SK-N-SH (cell line): ENCODE measurements around the gene KCNE3. TPM values are rescaled to one million over a fixed set of nuclear protein-coding genes. Genes with fewer than 3 reads are reported as not detected.

ENCODE experiments used
- CTCF ChIA-PET: fragments of 300-600, 350-600 bp; formaldehyde crosslinking; extraction: SDS; loops from one replicate; lab custom pipeline; 2021; lab: Yijun Ruan, JAX
- POLR2A ChIA-PET: fragments of 350-600 bp; sonication (Branson Sonifier 250); formaldehyde crosslinking; extraction: SDS; loops from one replicate; lab custom pipeline; 2020; ENCODE audit warnings: antibody characterized with exemption, inconsistent platforms; lab: Yijun Ruan, JAX
- DNase-seq: peaks from one replicate; pipeline ENCODE4 v3.0.0; 2012
- H2AFZ ChIP-seq: fragments of 200-600 bp; sonication (generic); 2 replicates; pipeline ENCODE4 v1.8.1; 2016; ENCODE audit warnings: antibody characterized with exemption, mild to moderate bottlenecking, low read depth
- H3F3A ChIP-seq: fragments of 200-600 bp; sonication (generic); replicated peaks from 2 replicates; pipeline ENCODE3; 2016; ENCODE audit warnings: antibody characterized with exemption, mild to moderate bottlenecking; ENCODE audit not compliant: insufficient read depth
- H3K27ac ChIP-seq, 2 experiments: fragments of 200-500 bp in 1 of 2; fragments of 200-600 bp in 1 of 2; sonication (Bioruptor generic) in 1 of 2; sonication (generic), shearing (Covaris generic) in 1 of 2; 2 replicates each; pipeline versions ENCODE4 v1.5.1 to v1.6.1; 2014 to 2016; ENCODE audit warnings: low read depth in 2 of 2, inconsistent platforms in 1 of 2, low read length in 1 of 2, mild to moderate bottlenecking in 1 of 2, mixed read lengths in 1 of 2
- H3K27me3 ChIP-seq: fragments of 200-600 bp; sonication (generic), shearing (Covaris generic); 2 replicates; pipeline ENCODE4 v1.6.1; 2016; ENCODE audit warnings: mixed run types; ENCODE audit not compliant: insufficient read depth
- H3K36me3 ChIP-seq, 2 experiments: fragments of 200-500 bp in 1 of 2; fragments of 200-600 bp in 1 of 2; sonication (Bioruptor generic) in 1 of 2; sonication (generic) in 1 of 2; replicated peaks in 1 of 2; 2 replicates each; pipeline versions ENCODE3 to v1.5.1; 2014 to 2016; ENCODE audit warnings: low read length in 1 of 2, mild to moderate bottlenecking in 1 of 2; ENCODE audit not compliant: insufficient read depth in 2 of 2, control insufficient read depth in 1 of 2
- H3K4me1 ChIP-seq, 2 experiments: fragments of 200-500 bp in 1 of 2; fragments of 200-600 bp in 1 of 2; sonication (Bioruptor generic) in 1 of 2; sonication (generic), shearing (Covaris generic) in 1 of 2; 2 replicates each; pipeline versions ENCODE4 v1.5.1 to v1.6.1; 2014 to 2016; ENCODE audit warnings: low read depth in 1 of 2, low read length in 1 of 2, mixed run types in 1 of 2; ENCODE audit not compliant: insufficient read depth in 2 of 2, control insufficient read depth in 1 of 2
- H3K4me2 ChIP-seq: fragments of 200-600 bp; sonication (generic), shearing (Covaris generic); 2 replicates; pipeline ENCODE4 v1.6.1; 2017; ENCODE audit warnings: mixed run types
- H3K4me3 ChIP-seq, 2 experiments: fragments of 200-500 bp in 1 of 2; fragments of 200-600 bp in 1 of 2; sonication (Bioruptor generic) in 1 of 2; sonication (generic), shearing (Covaris generic) in 1 of 2; 2 replicates each; pipeline versions ENCODE4 v1.5.1 to v1.8.1; 2014 to 2016; ENCODE audit warnings: low read depth in 2 of 2, inconsistent platforms in 1 of 2, low read length in 1 of 2, mild to moderate bottlenecking in 1 of 2, mixed read lengths in 1 of 2, moderate library complexity in 1 of 2
- H3K79me2 ChIP-seq: fragments of 200-600 bp; sonication (generic); 2 replicates; pipeline ENCODE4 v1.8.1; 2017; ENCODE audit warnings: mild to moderate bottlenecking; ENCODE audit not compliant: insufficient read depth
- H3K9ac ChIP-seq: fragments of 200-600 bp; sonication (generic); 2 replicates; pipeline ENCODE4 v1.6.1; 2017; ENCODE audit warnings: mixed run types
- H3K9me2 ChIP-seq: fragments of 200-600 bp; sonication (generic); 2 replicates; pipeline ENCODE4 v1.6.1; 2017; ENCODE audit warnings: mixed run types
- H3K9me3 ChIP-seq: fragments of 200-600 bp; sonication (generic); 2 replicates; pipeline ENCODE4 v1.6.1; 2017; ENCODE audit warnings: mixed run types, mild to moderate bottlenecking, moderate library complexity
- H4K20me1 ChIP-seq: fragments of 200-600 bp; sonication (generic); 2 replicates; pipeline ENCODE4 v1.6.1; 2017; ENCODE audit warnings: mild to moderate bottlenecking, mixed run types; ENCODE audit not compliant: insufficient read depth
- EP300 ChIP-seq, 2 experiments: IDR thresholded peaks; 2 replicates each; pipeline versions ENCODE4 v1.4.0 to v1.6.1; 2012; ENCODE audit warnings: borderline replicate concordance in 1 of 2, low read depth in 1 of 2, low read length in 1 of 2
- FOXM1 ChIP-seq: IDR thresholded peaks from 2 replicates; pipeline ENCODE4 v1.4.0; 2012; ENCODE audit warnings: low read depth, mild to moderate bottlenecking
- GABPA ChIP-seq: IDR thresholded peaks from 2 replicates; pipeline ENCODE4 v1.4.0; 2012; ENCODE audit warnings: low read depth, mild to moderate bottlenecking
- MEF2A ChIP-seq: IDR thresholded peaks from 2 replicates; pipeline ENCODE4 v1.4.0; 2012; ENCODE audit warnings: low read depth, borderline replicate concordance
- NFIC ChIP-seq: IDR thresholded peaks from 2 replicates; pipeline ENCODE4 v1.4.0; 2012; ENCODE audit warnings: borderline replicate concordance
- RAD21 ChIP-seq: IDR thresholded peaks from 2 replicates; pipeline ENCODE4 v1.6.1; 2012; ENCODE audit warnings: mild to moderate bottlenecking, low read length
- RFX5 ChIP-seq: IDR thresholded peaks from 2 replicates; pipeline ENCODE4 v1.6.1; 2012; ENCODE audit warnings: mild to moderate bottlenecking, improper control_type of control experiment, low read length
- SIN3A ChIP-seq: IDR thresholded peaks from 2 replicates; pipeline ENCODE4 v1.6.1; 2012; ENCODE audit warnings: low read depth, mild to moderate bottlenecking, low read length, moderate library complexity, borderline replicate concordance
- SMC3 ChIP-seq: IDR thresholded peaks from 2 replicates; pipeline ENCODE4 v1.6.1; 2012; ENCODE audit warnings: low read depth, low read length, improper control_type of control experiment
- TAF1 ChIP-seq: IDR thresholded peaks from 2 replicates; pipeline ENCODE4 v1.6.1; 2012; ENCODE audit warnings: low read depth, mild to moderate bottlenecking, low read length, moderate library complexity, borderline replicate concordance
- TEAD4 ChIP-seq: IDR thresholded peaks from 2 replicates; pipeline ENCODE4 v1.4.0; 2012; ENCODE audit warnings: mild to moderate bottlenecking, borderline replicate concordance; ENCODE audit not compliant: insufficient read depth
- YY1 ChIP-seq: IDR thresholded peaks from 2 replicates; pipeline ENCODE4 v1.4.0; 2012; ENCODE audit warnings: low read depth, mild to moderate bottlenecking
- WGBS: methylation state at CpG from one replicate; pipeline ENCODE4 v1.1.6; 2017; ENCODE audit warnings: low lambda C conversion rate; 5-methylcytosine and 5-hydroxymethylcytosine counted together
- polyA plus RNA-seq, 3 experiments: library from polyadenylated mRNA; depleted of rRNA; stranded (reverse); fragments of >200 nt; gene quantifications; 2 replicates each; pipeline ENCODE4 v1.2.3, GENCODE V29; 2012
- TF ChIP-seq, protein P1 (sequence below): fragments of 200-600 bp; sonication (generic); IDR thresholded peaks from 2 replicates; pipeline ENCODE4 v1.6.1; 2017; ENCODE audit warnings: antibody characterized with exemption, mild to moderate bottlenecking, moderate library complexity
- TF ChIP-seq, protein P2 (sequence below): IDR thresholded peaks from 2 replicates; pipeline ENCODE4 v1.4.0; 2012; ENCODE audit warnings: low read depth
- TF ChIP-seq, protein P3 (sequence below): fragments of 150-350 bp; IDR thresholded peaks from 2 replicates; pipeline ENCODE4 v1.6.1; 2016; ENCODE audit warnings: mild to moderate bottlenecking, low read depth, low read length
- TF ChIP-seq, protein P4 (sequence below): IDR thresholded peaks from 2 replicates; pipeline ENCODE4 v1.4.0; 2012; ENCODE audit warnings: low read depth, borderline replicate concordance
- TF ChIP-seq, protein P5 (sequence below): IDR thresholded peaks from 2 replicates; pipeline ENCODE4 v1.6.1; 2012; ENCODE audit warnings: mild to moderate bottlenecking, low read depth, low read length, moderate library complexity
- TF ChIP-seq, protein P6 (sequence below): IDR thresholded peaks from 2 replicates; pipeline ENCODE4; 2012

Gene KCNE3
- polyA plus RNA-seq, 1 of the 3 experiments (the other 2 are of a cell fraction): not detected

DNA sequence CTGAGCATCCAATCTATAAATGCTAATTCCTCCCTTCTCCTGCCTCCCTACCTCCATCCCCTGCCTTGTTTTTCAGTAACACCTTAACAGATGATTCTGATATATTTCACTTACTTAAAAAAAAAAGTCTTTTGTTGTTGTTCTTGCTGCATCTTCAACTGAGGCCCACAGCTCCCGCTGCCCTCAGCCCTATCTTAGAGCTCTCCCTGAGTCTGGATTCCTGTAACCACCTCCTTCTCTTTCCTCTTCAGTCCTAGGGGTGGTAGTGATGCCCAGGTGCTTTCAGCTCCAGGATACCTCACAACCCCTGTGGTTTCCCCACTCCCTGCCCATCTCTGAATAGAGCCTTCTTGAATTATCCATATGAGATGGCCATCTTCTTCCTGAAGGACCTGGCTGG is 3.7 kb upstream of the KCNE3 start (continued):
- no peak for TF ChIP-seq YY1
- TF ChIP-seq, protein P1, sequence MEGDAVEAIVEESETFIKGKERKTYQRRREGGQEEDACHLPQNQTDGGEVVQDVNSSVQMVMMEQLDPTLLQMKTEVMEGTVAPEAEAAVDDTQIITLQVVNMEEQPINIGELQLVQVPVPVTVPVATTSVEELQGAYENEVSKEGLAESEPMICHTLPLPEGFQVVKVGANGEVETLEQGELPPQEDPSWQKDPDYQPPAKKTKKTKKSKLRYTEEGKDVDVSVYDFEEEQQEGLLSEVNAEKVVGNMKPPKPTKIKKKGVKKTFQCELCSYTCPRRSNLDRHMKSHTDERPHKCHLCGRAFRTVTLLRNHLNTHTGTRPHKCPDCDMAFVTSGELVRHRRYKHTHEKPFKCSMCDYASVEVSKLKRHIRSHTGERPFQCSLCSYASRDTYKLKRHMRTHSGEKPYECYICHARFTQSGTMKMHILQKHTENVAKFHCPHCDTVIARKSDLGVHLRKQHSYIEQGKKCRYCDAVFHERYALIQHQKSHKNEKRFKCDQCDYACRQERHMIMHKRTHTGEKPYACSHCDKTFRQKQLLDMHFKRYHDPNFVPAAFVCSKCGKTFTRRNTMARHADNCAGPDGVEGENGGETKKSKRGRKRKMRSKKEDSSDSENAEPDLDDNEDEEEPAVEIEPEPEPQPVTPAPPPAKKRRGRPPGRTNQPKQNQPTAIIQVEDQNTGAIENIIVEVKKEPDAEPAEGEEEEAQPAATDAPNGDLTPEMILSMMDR: no peak
- no peak for TF ChIP-seq GABPA
- TF ChIP-seq FOXM1: no peak
- no peak for TF ChIP-seq TEAD4
- no peak for TF ChIP-seq EP300 (IDR thresholded peaks at IDR 0.05; ENCODE audit: borderline replicate concordance in 1 of 2, low read depth in 1 of 2, low read length in 1 of 2)

DNA sequence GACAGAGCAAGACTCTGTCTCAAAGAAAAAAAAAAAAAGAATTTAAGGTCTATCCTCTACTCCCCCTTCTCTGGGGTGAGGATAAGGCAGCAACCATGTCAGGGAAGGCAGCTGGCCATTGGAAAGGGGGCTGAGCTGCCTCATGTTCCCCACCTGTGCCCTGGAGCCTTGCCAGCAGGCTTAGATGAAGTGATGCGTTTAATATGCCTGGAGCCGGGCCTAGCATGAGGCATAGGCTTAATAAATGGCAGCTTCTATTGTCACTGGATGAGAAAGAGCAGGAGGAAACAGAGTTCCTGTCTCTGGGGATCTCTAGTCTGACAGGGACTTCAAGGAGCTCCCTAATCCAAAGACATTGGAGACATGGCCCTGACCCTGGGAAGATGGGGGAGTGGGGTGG is 3.2 kb upstream of the KCNE3 start:
- 70% methylated on average over 2 of the region's 2 CpGs for WGBS
- no peaks in the 10 kb centered on the region for H3K9me2 ChIP-seq
- H3K4me2 ChIP-seq: no peak overlapping the region
- H3K9me3 ChIP-seq: no peaks in the 10 kb centered on the region
- no peaks in the 10 kb centered on the region for H3F3A ChIP-seq
- TF ChIP-seq, protein P1: no peak
- no peak for TF ChIP-seq SMC3
- TF ChIP-seq, protein P2, sequence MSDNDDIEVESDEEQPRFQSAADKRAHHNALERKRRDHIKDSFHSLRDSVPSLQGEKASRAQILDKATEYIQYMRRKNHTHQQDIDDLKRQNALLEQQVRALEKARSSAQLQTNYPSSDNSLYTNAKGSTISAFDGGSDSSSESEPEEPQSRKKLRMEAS: no peak
- no peak for TF ChIP-seq TEAD4
- TF ChIP-seq MEF2A: no peak
- TF ChIP-seq TAF1: no peak
- TF ChIP-seq SIN3A: no peak
- TF ChIP-seq RAD21: no peak
- TF ChIP-seq, protein P3, sequence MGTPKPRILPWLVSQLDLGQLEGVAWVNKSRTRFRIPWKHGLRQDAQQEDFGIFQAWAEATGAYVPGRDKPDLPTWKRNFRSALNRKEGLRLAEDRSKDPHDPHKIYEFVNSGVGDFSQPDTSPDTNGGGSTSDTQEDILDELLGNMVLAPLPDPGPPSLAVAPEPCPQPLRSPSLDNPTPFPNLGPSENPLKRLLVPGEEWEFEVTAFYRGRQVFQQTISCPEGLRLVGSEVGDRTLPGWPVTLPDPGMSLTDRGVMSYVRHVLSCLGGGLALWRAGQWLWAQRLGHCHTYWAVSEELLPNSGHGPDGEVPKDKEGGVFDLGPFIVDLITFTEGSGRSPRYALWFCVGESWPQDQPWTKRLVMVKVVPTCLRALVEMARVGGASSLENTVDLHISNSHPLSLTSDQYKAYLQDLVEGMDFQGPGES: no peak
- no peak for TF ChIP-seq RFX5
- TF ChIP-seq, protein P4, sequence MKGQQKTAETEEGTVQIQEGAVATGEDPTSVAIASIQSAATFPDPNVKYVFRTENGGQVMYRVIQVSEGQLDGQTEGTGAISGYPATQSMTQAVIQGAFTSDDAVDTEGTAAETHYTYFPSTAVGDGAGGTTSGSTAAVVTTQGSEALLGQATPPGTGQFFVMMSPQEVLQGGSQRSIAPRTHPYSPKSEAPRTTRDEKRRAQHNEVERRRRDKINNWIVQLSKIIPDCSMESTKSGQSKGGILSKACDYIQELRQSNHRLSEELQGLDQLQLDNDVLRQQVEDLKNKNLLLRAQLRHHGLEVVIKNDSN: no peak
- TF ChIP-seq NFIC: no peak
- TF ChIP-seq, protein P5, sequence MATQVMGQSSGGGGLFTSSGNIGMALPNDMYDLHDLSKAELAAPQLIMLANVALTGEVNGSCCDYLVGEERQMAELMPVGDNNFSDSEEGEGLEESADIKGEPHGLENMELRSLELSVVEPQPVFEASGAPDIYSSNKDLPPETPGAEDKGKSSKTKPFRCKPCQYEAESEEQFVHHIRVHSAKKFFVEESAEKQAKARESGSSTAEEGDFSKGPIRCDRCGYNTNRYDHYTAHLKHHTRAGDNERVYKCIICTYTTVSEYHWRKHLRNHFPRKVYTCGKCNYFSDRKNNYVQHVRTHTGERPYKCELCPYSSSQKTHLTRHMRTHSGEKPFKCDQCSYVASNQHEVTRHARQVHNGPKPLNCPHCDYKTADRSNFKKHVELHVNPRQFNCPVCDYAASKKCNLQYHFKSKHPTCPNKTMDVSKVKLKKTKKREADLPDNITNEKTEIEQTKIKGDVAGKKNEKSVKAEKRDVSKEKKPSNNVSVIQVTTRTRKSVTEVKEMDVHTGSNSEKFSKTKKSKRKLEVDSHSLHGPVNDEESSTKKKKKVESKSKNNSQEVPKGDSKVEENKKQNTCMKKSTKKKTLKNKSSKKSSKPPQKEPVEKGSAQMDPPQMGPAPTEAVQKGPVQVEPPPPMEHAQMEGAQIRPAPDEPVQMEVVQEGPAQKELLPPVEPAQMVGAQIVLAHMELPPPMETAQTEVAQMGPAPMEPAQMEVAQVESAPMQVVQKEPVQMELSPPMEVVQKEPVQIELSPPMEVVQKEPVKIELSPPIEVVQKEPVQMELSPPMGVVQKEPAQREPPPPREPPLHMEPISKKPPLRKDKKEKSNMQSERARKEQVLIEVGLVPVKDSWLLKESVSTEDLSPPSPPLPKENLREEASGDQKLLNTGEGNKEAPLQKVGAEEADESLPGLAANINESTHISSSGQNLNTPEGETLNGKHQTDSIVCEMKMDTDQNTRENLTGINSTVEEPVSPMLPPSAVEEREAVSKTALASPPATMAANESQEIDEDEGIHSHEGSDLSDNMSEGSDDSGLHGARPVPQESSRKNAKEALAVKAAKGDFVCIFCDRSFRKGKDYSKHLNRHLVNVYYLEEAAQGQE: no peak
- TF ChIP-seq, protein P6, sequence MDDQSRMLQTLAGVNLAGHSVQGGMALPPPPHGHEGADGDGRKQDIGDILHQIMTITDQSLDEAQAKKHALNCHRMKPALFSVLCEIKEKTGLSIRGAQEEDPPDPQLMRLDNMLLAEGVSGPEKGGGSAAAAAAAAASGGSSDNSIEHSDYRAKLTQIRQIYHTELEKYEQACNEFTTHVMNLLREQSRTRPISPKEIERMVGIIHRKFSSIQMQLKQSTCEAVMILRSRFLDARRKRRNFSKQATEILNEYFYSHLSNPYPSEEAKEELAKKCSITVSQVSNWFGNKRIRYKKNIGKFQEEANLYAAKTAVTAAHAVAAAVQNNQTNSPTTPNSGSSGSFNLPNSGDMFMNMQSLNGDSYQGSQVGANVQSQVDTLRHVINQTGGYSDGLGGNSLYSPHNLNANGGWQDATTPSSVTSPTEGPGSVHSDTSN: no peak
- H3K36me3 ChIP-seq: no peaks in the 10 kb centered on the region
- H3K27ac ChIP-seq: no peak overlapping the region
- peaks cover under 1% of the 10 kb centered on the region; the same call in 1 of the 2 replicates for H3K27me3 ChIP-seq
- H3K4me3 ChIP-seq: no peak overlapping the region
- no peak for DNase-seq
- ChIA-PET CTCF (interaction anchor here (0.7 to 2.1 kb wide), 4 partner anchors 17 to 215 kb away, joined by 3 to 10 read pairs (median 4); no protein-coding TSS in a partner anchor), POLR2A (interaction anchor here (1.1 kb wide), 1 partner anchor 23 kb away, joined by 3 read pairs; the partner anchor contains the start of gene LIPT2)
- no peak overlapping the region for H3K9ac ChIP-seq
- H3K4me1 ChIP-seq: peaks cover 0 to 2% of the 10 kb centered on the region in 2 experiments; a peak in 2 of 4 replicates
- H4K20me1 ChIP-seq: no peaks in the 10 kb centered on the region
- no peaks in the 10 kb centered on the region for H3K79me2 ChIP-seq
- H2AFZ ChIP-seq: no peak overlapping the region
